Measurements from ENCODE around the gene TSACC.

The TSACC gene

GRCh38 chr1:156338180-156338976 is at the start of gene TSACC, which contains the start of gene CCT3:
TSACC (plus strand) TSS chr1:156338526; CDS start chr1:156339758, 1,232 bp downstream.
CCT3 (minus strand) TSS chr1:156338292; CDS start chr1:156338184, 108 bp downstream.
- Histone ChIP-seq H3K27ac (ENCODE audit: low read depth, low read length) (peak within 1 kb of the TSS; percentile 94), H3K4me3 (ENCODE audit: low read depth in 1 of 5, low read length in 5 of 5) (peak within 1 kb of the TSS; percentile 77 to 98 (median 91)), H3K9me3 (ENCODE audit: control insufficient read depth in 5 of 5, low read length in 5 of 5) (no peaks in the 10 kb centered on the region), H3K4me1 (ENCODE audit: control insufficient read depth in 5 of 5, insufficient read depth in 5 of 5, low read length in 5 of 5) (peaks cover 2 to 29% (median 18%) of the 10 kb centered on the region in 5 donors), H3K36me3 (ENCODE audit: control insufficient read depth in 5 of 5, insufficient read depth in 5 of 5, low read length in 5 of 5) (peaks cover 13 to 22% (median 22%) of the 10 kb centered on the region in 5 donors), H3K27me3 (ENCODE audit: control insufficient read depth in 5 of 5, insufficient read depth in 4 of 5, low read length in 5 of 5) (no peaks in the 10 kb centered on the region), H3K9ac (ENCODE audit: low read length in 5 of 5) (peak within 1 kb of the TSS; percentile 79 to 97 (median 91))

- no peaks in the 10 kb centered on the region for H3K27me3 ChIP-seq (ENCODE audit: control insufficient read depth in 5 of 5, insufficient read depth in 4 of 5, low read length in 5 of 5)
- H3K9ac ChIP-seq (ENCODE audit: low read length in 5 of 5) = no peak overlapping the region
- peaks cover 3 to 28% (median 17%) of the 10 kb centered on the region in 5 donors for H3K36me3 ChIP-seq (ENCODE audit: control insufficient read depth in 5 of 5, insufficient read depth in 5 of 5, low read length in 5 of 5)
- H3K27ac ChIP-seq (ENCODE audit: low read depth, low read length) = no peak overlapping the region
- H3K9me3 ChIP-seq (ENCODE audit: control insufficient read depth in 5 of 5, low read length in 5 of 5) = no peaks in the 10 kb centered on the region
- H3K4me1 ChIP-seq (ENCODE audit: control insufficient read depth in 5 of 5, insufficient read depth in 5 of 5, low read length in 5 of 5) = peaks cover 6 to 35% (median 20%) of the 10 kb centered on the region in 5 donors
- H3K4me3 ChIP-seq (ENCODE audit: low read depth in 1 of 5, low read length in 5 of 5) = no peak overlapping the region
These were observed 48.5 kb upstream of the TSACC start for GRCh38 chr1:156289857-156290256.

GRCh38 chr1:156291226-156292061 is 46.9 kb upstream of the TSACC start:
- Histone ChIP-seq H3K36me3 (ENCODE audit: control insufficient read depth in 5 of 5, insufficient read depth in 5 of 5, low read length in 5 of 5) (peaks cover 3 to 22% (median 17%) of the 10 kb centered on the region in 5 donors), H3K27me3 (ENCODE audit: control insufficient read depth in 5 of 5, insufficient read depth in 4 of 5, low read length in 5 of 5) (no peaks in the 10 kb centered on the region), H3K9ac (ENCODE audit: low read length in 5 of 5) (peak overlapping the region; percentile 62 to 94 (median 71)), H3K4me3 (ENCODE audit: low read depth in 1 of 5, low read length in 5 of 5) (peak overlapping the region; percentile 58 to 81 (median 72)), H3K4me1 (ENCODE audit: control insufficient read depth in 5 of 5, insufficient read depth in 5 of 5, low read length in 5 of 5) (peaks cover 6 to 48% (median 29%) of the 10 kb centered on the region in 5 donors), H3K27ac (ENCODE audit: low read depth, low read length) (peak overlapping the region; percentile 82), H3K9me3 (ENCODE audit: control insufficient read depth in 5 of 5, low read length in 5 of 5) (no peaks in the 10 kb centered on the region)

DNA sequence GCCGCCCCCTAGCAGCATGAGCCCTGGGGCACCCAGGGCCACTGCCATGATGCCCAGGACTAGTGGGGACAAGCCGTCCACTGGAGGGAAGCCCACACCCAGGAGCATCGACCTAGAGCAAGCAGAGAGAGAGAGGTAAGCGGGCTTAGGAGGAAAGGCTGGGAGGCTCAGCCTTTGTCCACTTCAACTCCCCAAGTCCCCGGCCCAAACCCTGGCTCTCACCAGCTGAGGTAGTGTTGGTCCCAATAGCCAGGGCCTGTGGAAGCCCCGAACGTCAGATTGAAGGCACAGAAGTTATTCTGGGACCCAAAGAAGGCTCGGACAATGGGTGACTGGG is 45.3 kb upstream of the TSACC start:
- no peaks in the 10 kb centered on the region for H3K27me3 ChIP-seq (ENCODE audit: control insufficient read depth in 5 of 5, insufficient read depth in 4 of 5, low read length in 5 of 5)
- no peaks in the 10 kb centered on the region for H3K9me3 ChIP-seq (ENCODE audit: control insufficient read depth in 5 of 5, low read length in 5 of 5)
- no peak overlapping the region for H3K4me3 ChIP-seq (ENCODE audit: low read depth in 1 of 5, low read length in 5 of 5)
- peaks cover 6 to 48% (median 29%) of the 10 kb centered on the region in 5 donors for H3K4me1 ChIP-seq (ENCODE audit: control insufficient read depth in 5 of 5, insufficient read depth in 5 of 5, low read length in 5 of 5)
- peaks cover 3 to 20% (median 17%) of the 10 kb centered on the region in 5 donors for H3K36me3 ChIP-seq (ENCODE audit: control insufficient read depth in 5 of 5, insufficient read depth in 5 of 5, low read length in 5 of 5)
- H3K27ac ChIP-seq (ENCODE audit: low read depth, low read length) = no peak overlapping the region
- no peak overlapping the region for H3K9ac ChIP-seq (ENCODE audit: low read length in 5 of 5)

DNA sequence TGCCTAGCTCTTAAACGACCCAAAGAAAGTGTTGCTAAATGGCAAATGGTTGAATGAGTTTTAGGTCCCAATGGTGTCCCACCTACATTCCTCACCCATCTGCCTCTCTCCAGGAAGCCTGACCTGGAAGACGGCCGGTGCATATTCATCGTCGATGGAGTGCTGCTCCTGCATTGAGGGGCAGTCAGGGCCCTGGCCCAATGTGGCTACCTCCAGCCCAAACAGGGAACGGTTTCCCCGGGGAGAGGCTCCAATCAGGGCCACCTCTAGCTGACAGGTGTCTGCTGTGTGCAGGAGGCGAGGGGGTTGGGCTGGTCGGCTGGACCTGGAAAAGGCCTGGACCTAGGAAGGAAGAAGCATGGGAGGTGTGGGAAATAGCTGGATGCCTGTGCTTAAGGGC is 44.4 kb upstream of the TSACC start:
- H3K9me3 ChIP-seq (ENCODE audit: control insufficient read depth in 5 of 5, low read length in 5 of 5) = no peaks in the 10 kb centered on the region
- peak overlapping the region in 1 of 5 donors; percentile 83 for H3K4me3 ChIP-seq (ENCODE audit: low read depth in 1 of 5, low read length in 5 of 5)
- H3K27me3 ChIP-seq (ENCODE audit: control insufficient read depth in 5 of 5, insufficient read depth in 4 of 5, low read length in 5 of 5) = no peaks in the 10 kb centered on the region
- peaks cover 6 to 48% (median 29%) of the 10 kb centered on the region in 5 donors for H3K4me1 ChIP-seq (ENCODE audit: control insufficient read depth in 5 of 5, insufficient read depth in 5 of 5, low read length in 5 of 5)
- peaks cover 3 to 20% (median 13%) of the 10 kb centered on the region in 5 donors for H3K36me3 ChIP-seq (ENCODE audit: control insufficient read depth in 5 of 5, insufficient read depth in 5 of 5, low read length in 5 of 5)
- no peak overlapping the region for H3K9ac ChIP-seq (ENCODE audit: low read length in 5 of 5)
- no peak overlapping the region for H3K27ac ChIP-seq (ENCODE audit: low read depth, low read length)

DNA sequence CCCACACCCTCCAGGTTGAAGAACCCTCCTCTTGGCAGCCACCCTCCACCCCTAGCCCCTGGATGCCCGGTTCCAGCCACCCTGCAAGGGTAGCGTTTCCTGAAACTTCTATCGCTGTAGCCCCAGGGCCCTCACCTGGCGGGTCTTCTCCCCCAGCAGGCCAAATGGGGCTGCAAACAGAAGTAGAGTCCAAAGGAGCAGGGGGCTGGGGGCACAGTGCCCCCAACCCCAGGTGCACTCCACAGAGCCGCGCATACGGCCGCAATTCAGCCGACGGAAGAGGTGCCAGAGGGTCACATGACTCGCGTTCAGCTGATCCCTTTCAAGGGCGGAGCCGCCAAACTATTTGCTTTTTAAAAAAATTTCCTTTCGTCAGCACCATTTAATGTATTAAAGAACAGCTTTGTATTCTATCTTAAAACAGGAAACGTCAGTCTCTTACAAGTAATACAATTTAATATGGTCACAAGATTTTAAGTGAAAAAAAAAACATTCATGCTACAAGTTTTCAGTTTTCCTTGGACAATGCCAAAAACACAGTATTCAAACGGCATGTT is 42.9 kb upstream of the TSACC start, which contains the start of gene GLMP:
Gene GLMP (minus strand): TSS at position 289 of the 557 bp plus-strand sequence. CDS start 34 bp downstream, at position 255.
- H3K9me3 ChIP-seq (ENCODE audit: control insufficient read depth in 5 of 5, low read length in 5 of 5) = no peaks in the 10 kb centered on the region
- H3K9ac ChIP-seq (ENCODE audit: low read length in 5 of 5) = peak within 1 kb of the TSS; percentile 82 to 94 (median 83)
- peak within 1 kb of the TSS; percentile 76 for H3K27ac ChIP-seq (ENCODE audit: low read depth, low read length)
- H3K4me3 ChIP-seq (ENCODE audit: low read depth in 1 of 5, low read length in 5 of 5) = peak within 1 kb of the TSS; percentile 83 to 93 (median 90)
- peaks cover 6 to 48% (median 29%) of the 10 kb centered on the region in 5 donors for H3K4me1 ChIP-seq (ENCODE audit: control insufficient read depth in 5 of 5, insufficient read depth in 5 of 5, low read length in 5 of 5)
- H3K27me3 ChIP-seq (ENCODE audit: control insufficient read depth in 5 of 5, insufficient read depth in 4 of 5, low read length in 5 of 5) = no peaks in the 10 kb centered on the region
- H3K36me3 ChIP-seq (ENCODE audit: control insufficient read depth in 5 of 5, insufficient read depth in 5 of 5, low read length in 5 of 5) = peaks cover 0 to 16% (median 12%) of the 10 kb centered on the region in 5 donors

- Histone ChIP-seq H3K9me3 (ENCODE audit: control insufficient read depth in 5 of 5, low read length in 5 of 5) (no peaks in the 10 kb centered on the region), H3K4me3 (ENCODE audit: low read depth in 1 of 5, low read length in 5 of 5) (no peak within 1 kb of the TSS), H3K9ac (ENCODE audit: low read length in 5 of 5) (no peak within 1 kb of the TSS), H3K27ac (ENCODE audit: low read depth, low read length) (no peak within 1 kb of the TSS), H3K27me3 (ENCODE audit: control insufficient read depth in 5 of 5, insufficient read depth in 4 of 5, low read length in 5 of 5) (no peaks in the 10 kb centered on the region), H3K36me3 (ENCODE audit: control insufficient read depth in 5 of 5, insufficient read depth in 5 of 5, low read length in 5 of 5) (peaks cover 0 to 3% (median under 1%) of the 10 kb centered on the region in 5 donors), H3K4me1 (ENCODE audit: control insufficient read depth in 5 of 5, insufficient read depth in 5 of 5, low read length in 5 of 5) (peaks cover 3 to 23% (median 19%) of the 10 kb centered on the region in 5 donors)
These were observed 39.4 kb upstream of the TSACC start, which contains the start of gene VHLL for GRCh38 chr1:156298852-156299357. VHLL (minus strand) TSS chr1:156299307; CDS start chr1:156299189, 118 bp downstream.

DNA sequence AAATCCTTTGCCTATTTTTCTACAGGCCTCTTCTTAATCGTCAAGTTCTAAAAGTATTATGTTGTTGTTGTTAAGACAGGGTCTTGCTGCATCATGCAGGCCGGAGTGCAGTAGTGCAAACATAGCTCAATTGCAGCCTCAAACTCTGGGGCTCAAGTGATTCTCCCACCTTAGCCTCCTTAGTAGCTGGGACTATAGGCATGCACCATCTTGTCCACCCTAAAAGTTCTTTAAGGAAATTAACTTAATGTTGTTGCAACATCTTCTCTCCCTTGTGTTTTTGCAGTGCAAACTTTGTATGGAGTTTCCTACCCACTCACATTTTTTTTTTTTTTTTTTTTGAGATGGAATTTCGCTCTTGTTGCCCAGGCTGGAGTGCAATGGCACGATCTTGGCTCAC is 35.1 kb upstream of the TSACC start:
- Histone ChIP-seq H3K4me1 (ENCODE audit: control insufficient read depth in 5 of 5, insufficient read depth in 5 of 5, low read length in 5 of 5) (no peaks in the 10 kb centered on the region), H3K27me3 (ENCODE audit: control insufficient read depth in 5 of 5, insufficient read depth in 4 of 5, low read length in 5 of 5) (no peaks in the 10 kb centered on the region), H3K9ac (ENCODE audit: low read length in 5 of 5) (no peak overlapping the region), H3K4me3 (ENCODE audit: low read depth in 1 of 5, low read length in 5 of 5) (no peak overlapping the region), H3K36me3 (ENCODE audit: control insufficient read depth in 5 of 5, insufficient read depth in 5 of 5, low read length in 5 of 5) (peaks cover 5 to 21% (median 8%) of the 10 kb centered on the region in 5 donors), H3K9me3 (ENCODE audit: control insufficient read depth in 5 of 5, low read length in 5 of 5) (no peaks in the 10 kb centered on the region), H3K27ac (ENCODE audit: low read depth, low read length) (no peak overlapping the region)

- Histone ChIP-seq H3K4me3 (ENCODE audit: low read depth in 1 of 5, low read length in 5 of 5) (no peak overlapping the region), H3K9me3 (ENCODE audit: control insufficient read depth in 5 of 5, low read length in 5 of 5) (no peaks in the 10 kb centered on the region), H3K27me3 (ENCODE audit: control insufficient read depth in 5 of 5, insufficient read depth in 4 of 5, low read length in 5 of 5) (no peaks in the 10 kb centered on the region), H3K9ac (ENCODE audit: low read length in 5 of 5) (no peak overlapping the region), H3K27ac (ENCODE audit: low read depth, low read length) (no peak overlapping the region), H3K36me3 (ENCODE audit: control insufficient read depth in 5 of 5, insufficient read depth in 5 of 5, low read length in 5 of 5) (peaks cover 11 to 41% (median 26%) of the 10 kb centered on the region in 5 donors), H3K4me1 (ENCODE audit: control insufficient read depth in 5 of 5, insufficient read depth in 5 of 5, low read length in 5 of 5) (no peaks in the 10 kb centered on the region)
These were observed 33.1 kb upstream of the TSACC start for GRCh38 chr1:156305215-156305614.
